SK-N-SH (cell line): Measurements from ENCODE around the gene ARFRP1.

ENCODE experiments used
- CTCF ChIP-seq: fragments of 200-600 bp; sonication (generic); IDR thresholded peaks from 2 replicates; pipeline ENCODE4 v1.6.1; 2017; ENCODE audit warnings: antibody characterized with exemption, mild to moderate bottlenecking, moderate library complexity
- ELF1 ChIP-seq: IDR thresholded peaks from 2 replicates; pipeline ENCODE4 v1.4.0; 2012
- EP300 ChIP-seq, 2 experiments: IDR thresholded peaks; 2 replicates each; pipeline versions ENCODE4 v1.4.0 to v1.6.1; 2012; ENCODE audit warnings: borderline replicate concordance in 1 of 2, low read depth in 1 of 2, low read length in 1 of 2
- GABPA ChIP-seq: IDR thresholded peaks from 2 replicates; pipeline ENCODE4 v1.4.0; 2012; ENCODE audit warnings: low read depth, mild to moderate bottlenecking
- JUND ChIP-seq: IDR thresholded peaks from 2 replicates; pipeline ENCODE4 v1.4.0; 2012
- MXI1 ChIP-seq: IDR thresholded peaks from 2 replicates; pipeline ENCODE4 v1.6.1; 2012; ENCODE audit warnings: mild to moderate bottlenecking, low read depth, low read length, improper control_type of control experiment
- POLR2AphosphoS5 ChIP-seq: IDR thresholded peaks from 2 replicates; pipeline ENCODE4 v1.6.1; 2012; ENCODE audit warnings: low read depth, low read length
- RAD21 ChIP-seq: IDR thresholded peaks from 2 replicates; pipeline ENCODE4 v1.6.1; 2012; ENCODE audit warnings: mild to moderate bottlenecking, low read length
- RFX5 ChIP-seq: IDR thresholded peaks from 2 replicates; pipeline ENCODE4 v1.6.1; 2012; ENCODE audit warnings: mild to moderate bottlenecking, improper control_type of control experiment, low read length
- TAF1 ChIP-seq: IDR thresholded peaks from 2 replicates; pipeline ENCODE4 v1.6.1; 2012; ENCODE audit warnings: low read depth, mild to moderate bottlenecking, low read length, moderate library complexity, borderline replicate concordance
- YY1 ChIP-seq: IDR thresholded peaks from 2 replicates; pipeline ENCODE4 v1.4.0; 2012; ENCODE audit warnings: low read depth, mild to moderate bottlenecking
- TF ChIP-seq, protein P1 (sequence below): fragments of 150-350 bp; IDR thresholded peaks from 2 replicates; pipeline ENCODE4 v1.6.1; 2016; ENCODE audit warnings: mild to moderate bottlenecking, low read depth, low read length

DNA sequence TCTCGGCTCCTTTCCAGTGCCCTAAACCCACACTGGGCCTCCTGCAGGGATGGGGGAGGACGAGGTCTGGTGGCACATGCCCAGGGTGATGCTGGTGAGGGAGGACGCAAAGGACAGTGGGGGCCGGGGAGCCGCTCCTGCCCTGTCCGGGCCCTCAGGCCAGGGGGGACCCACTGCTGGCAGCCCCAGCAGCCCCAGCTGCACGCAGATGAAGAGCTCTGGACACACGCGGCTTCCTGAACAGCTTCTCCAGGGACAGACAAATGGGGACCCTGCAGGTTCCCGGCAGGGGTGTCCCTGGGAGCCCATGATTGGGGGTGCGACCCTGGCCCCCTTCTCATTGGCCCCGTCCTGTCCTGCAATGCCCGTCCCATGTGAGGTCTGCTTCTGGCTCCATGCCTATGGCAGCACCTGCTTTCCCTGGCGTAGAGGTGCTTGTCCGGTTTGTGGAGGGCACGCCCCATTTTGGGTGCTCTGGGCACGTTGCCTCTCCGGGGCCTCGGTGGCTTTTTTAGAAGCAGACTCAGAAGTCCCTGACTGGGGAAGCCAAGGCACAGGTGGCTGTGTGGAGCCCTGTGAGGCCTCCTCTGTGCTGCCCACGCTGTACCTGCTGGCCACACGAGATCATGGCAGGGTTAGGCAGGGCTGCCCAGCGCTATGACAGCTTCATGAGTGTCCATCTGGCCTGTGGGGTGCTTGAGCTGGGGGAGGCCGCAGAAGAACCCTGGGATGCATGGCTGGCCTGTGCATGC, 26.7 kb downstream of the ARFRP1 start:
- TF ChIP-seq CTCF, result no peak
- no peak for TF ChIP-seq MXI1
- no peak for TF ChIP-seq POLR2AphosphoS5
- TF ChIP-seq YY1, result no peak
- no peak for TF ChIP-seq EP300 (IDR thresholded peaks at IDR 0.05; ENCODE audit: borderline replicate concordance in 1 of 2, low read depth in 1 of 2, low read length in 1 of 2)
- no peak for TF ChIP-seq RAD21
- no peak for TF ChIP-seq JUND
- no peak for TF ChIP-seq ELF1
- no peak for TF ChIP-seq TAF1
- TF ChIP-seq, protein P1, sequence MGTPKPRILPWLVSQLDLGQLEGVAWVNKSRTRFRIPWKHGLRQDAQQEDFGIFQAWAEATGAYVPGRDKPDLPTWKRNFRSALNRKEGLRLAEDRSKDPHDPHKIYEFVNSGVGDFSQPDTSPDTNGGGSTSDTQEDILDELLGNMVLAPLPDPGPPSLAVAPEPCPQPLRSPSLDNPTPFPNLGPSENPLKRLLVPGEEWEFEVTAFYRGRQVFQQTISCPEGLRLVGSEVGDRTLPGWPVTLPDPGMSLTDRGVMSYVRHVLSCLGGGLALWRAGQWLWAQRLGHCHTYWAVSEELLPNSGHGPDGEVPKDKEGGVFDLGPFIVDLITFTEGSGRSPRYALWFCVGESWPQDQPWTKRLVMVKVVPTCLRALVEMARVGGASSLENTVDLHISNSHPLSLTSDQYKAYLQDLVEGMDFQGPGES, result no peak
- no peak for TF ChIP-seq GABPA
- no peak for TF ChIP-seq RFX5
